SIG-M5 treated with dmso at 0.1 percent for 504 hours (cell line): ENCODE measurements around the gene MSI2.
A peak's percentile ranks its signal among the peaks of the same experiment; 100 is the strongest.

Source experiments
- DNase-seq: peaks from one replicate; lab custom pipeline; 2025; ENCODE audit not compliant: unreplicated experiment; lab: John Stamatoyannopoulos, UW

Gene MSI2

GRCh38 chr17:57691939-57692338 lies 435.6 kb downstream of the MSI2 start:
- DNase-seq, result no peak

GRCh38 chr17:57692770-57693169 lies 436.4 kb downstream of the MSI2 start:
- DNase-seq, result no peak

- DNase-seq, result no peak
Observed at GRCh38 chr17:57694051-57694450, 437.7 kb downstream of the MSI2 start.

- DNase-seq, result no peak
Observed at GRCh38 chr17:57696050-57696449, 439.7 kb downstream of the MSI2 start.

GRCh38 chr17:57697197-57697596 lies 440.9 kb downstream of the MSI2 start:
- DNase-seq, result no peak

- DNase-seq, result peak; percentile 33
Observed at GRCh38 chr17:57697891-57698711, 441.8 kb downstream of the MSI2 start.

- no peak for DNase-seq
Observed at GRCh38 chr17:57699751-57700219, 443.5 kb downstream of the MSI2 start.

GRCh38 chr17:57701124-57701523 lies 444.8 kb downstream of the MSI2 start:
- no peak for DNase-seq

- DNase-seq, result no peak
Observed at GRCh38 chr17:57703273-57703672, 446.9 kb downstream of the MSI2 start.

- DNase-seq, result no peak
Observed at GRCh38 chr17:57704448-57704847, 448.1 kb downstream of the MSI2 start.

GRCh38 chr17:57705921-57706695 lies 449.8 kb downstream of the MSI2 start:
- no peak for DNase-seq

- DNase-seq, result no peak
Observed at GRCh38 chr17:57706761-57707160, 450.4 kb downstream of the MSI2 start.

- no peak for DNase-seq
Observed at GRCh38 chr17:57707892-57708291, 451.6 kb downstream of the MSI2 start.

GRCh38 chr17:57708410-57708809 lies 452.1 kb downstream of the MSI2 start:
- no peak for DNase-seq

- no peak for DNase-seq
Observed at GRCh38 chr17:57713140-57713539, 456.8 kb downstream of the MSI2 start.

GRCh38 chr17:57714665-57715180 lies 458.4 kb downstream of the MSI2 start:
- no peak for DNase-seq

GRCh38 chr17:57715981-57716380 lies 459.7 kb downstream of the MSI2 start:
- no peak for DNase-seq

GRCh38 chr17:57718878-57719277 lies 462.6 kb downstream of the MSI2 start:
- DNase-seq, result no peak

GRCh38 chr17:57720386-57721035 lies 464.2 kb downstream of the MSI2 start:
- no peak for DNase-seq

GRCh38 chr17:57721967-57722703 lies 465.8 kb downstream of the MSI2 start:
- DNase-seq, result no peak

- no peak for DNase-seq
Observed at GRCh38 chr17:57722704-57723043, 466.4 kb downstream of the MSI2 start.
